Activated CD8-positive, alpha-beta memory T cell treated with anti-CD3 and anti-CD28 coated beads for 36 hours (primary cell): ENCODE measurements around the gene PGM3. TPM values are rescaled to one million over a fixed set of nuclear protein-coding genes. Genes with fewer than 3 reads are reported as not detected.

Experiments used
- CTCF ChIA-PET: fragments of 350-600 bp; sonication (Branson Sonifier 250); formaldehyde crosslinking; loops from one replicate; lab custom pipeline; 2021; ENCODE audit warnings: antibody characterized with exemption; lab: Charles Lee
- POLR2A ChIA-PET: fragments of 350-600 bp; sonication (Branson Sonifier 250); formaldehyde crosslinking; loops from one replicate; lab custom pipeline; 2021; ENCODE audit warnings: antibody characterized with exemption; lab: Charles Lee
- total RNA-seq, 2 experiments: library from RNA; stranded (reverse); gene quantifications; one replicate each; pipeline ENCODE4 v1.2.3, GENCODE V29; 2021

The PGM3 gene
- total RNA-seq, 2 experiments from 2014 or later, result 19.8 to 21.7 TPM

DNA sequence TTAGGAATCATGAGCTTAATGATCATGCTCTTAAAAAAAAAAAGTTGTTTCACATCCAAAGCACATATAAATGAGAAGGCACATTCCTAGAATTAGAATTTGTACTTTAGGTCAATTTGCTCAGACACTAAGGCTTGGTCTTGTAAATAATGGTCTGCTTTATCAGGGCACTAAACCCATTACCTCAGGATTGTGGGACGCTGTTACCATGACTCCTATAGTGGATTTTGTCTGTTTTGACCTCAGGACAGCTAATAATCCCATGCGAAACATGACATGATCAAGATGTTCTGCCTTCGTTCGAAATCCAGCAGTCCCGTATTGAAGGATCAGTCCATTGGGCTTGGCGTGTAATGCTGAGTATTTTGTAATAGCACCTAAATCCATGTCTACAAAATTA is 2.4 kb downstream of the PGM3 start:
- ChIA-PET POLR2A (no interaction called here), CTCF (interaction anchor here (1.0 to 1.3 kb wide), 2 partner anchors 123 to 125 kb away, joined by 3 to 5 read pairs; partner anchors contain the start of genes DOP1A and UBE3D)

GRCh38 chr6:83188501-83188900 is 4.6 kb downstream of the PGM3 start:
- CTCF ChIA-PET, result interaction anchor here (1.6 kb wide), 1 partner anchor 9 kb away, joined by 5 read pairs; no protein-coding TSS in a partner anchor
- POLR2A ChIA-PET, result interaction anchor here (1.3 kb wide), 1 partner anchor 123 kb away, joined by 3 read pairs; the partner anchor contains the start of gene UBE3D

GRCh38 chr6:83185096-83185495 is 8.0 kb downstream of the PGM3 start:
- ChIA-PET CTCF (no interaction called here), POLR2A (no interaction called here)

DNA sequence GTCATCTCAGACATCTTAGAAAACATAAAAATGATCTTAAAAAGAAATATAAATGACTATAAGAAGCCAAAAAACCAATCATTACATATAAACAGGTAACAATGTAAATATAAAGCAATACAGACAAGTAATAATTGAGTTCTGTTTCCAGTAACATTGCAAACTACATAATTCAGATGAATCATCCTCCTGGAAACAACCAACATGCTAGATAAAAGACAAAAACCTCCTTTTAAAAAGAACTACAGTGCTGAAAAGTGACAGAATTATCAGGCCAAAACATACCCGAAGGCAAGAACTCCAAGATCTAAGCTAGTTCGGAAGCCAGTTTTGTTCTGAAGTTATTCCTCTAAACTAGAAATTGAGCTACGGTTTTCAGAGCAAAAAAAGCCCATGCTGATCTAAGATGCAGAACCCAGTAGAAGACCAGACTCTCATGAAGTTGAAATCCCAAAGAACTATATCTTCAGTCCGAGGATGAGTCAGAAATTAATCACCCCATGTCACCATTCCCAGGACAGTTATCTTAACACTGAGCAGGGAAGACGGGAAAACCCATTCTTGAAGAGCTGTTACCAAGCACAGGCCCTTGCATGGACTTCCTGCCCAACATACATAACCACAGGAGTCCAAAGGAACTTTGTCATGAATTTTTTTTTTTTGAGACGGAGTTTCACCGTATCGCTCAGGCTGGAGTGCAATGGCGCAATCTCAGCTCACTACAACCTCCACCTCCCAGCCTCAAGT is 9.8 kb downstream of the PGM3 start:
- ChIA-PET POLR2A (no interaction called here), CTCF (no interaction called here)

DNA sequence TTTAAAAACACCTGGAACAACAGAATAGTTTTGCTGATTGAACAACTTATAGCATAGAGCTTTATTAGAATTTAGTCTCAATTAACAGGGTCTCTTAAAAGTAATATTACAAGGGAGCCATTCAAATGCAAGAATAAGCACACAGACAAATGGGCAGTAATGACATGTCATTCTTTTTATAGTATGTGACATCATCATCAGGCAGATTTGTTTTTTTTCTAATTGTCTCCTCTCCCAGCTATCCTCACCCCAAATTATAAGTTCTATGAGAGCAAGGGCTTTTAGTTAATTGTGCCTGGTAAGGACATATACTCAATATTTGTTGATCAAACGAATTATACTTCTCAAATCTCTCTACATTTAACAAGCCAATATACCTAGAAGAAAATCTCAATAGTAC is 11.0 kb downstream of the PGM3 start:
- CTCF ChIA-PET, result interaction anchor here (1.0 kb wide), 1 partner anchor 116 kb away, joined by 4 read pairs; the partner anchor contains the start of gene UBE3D
- POLR2A ChIA-PET, result no interaction called here

DNA sequence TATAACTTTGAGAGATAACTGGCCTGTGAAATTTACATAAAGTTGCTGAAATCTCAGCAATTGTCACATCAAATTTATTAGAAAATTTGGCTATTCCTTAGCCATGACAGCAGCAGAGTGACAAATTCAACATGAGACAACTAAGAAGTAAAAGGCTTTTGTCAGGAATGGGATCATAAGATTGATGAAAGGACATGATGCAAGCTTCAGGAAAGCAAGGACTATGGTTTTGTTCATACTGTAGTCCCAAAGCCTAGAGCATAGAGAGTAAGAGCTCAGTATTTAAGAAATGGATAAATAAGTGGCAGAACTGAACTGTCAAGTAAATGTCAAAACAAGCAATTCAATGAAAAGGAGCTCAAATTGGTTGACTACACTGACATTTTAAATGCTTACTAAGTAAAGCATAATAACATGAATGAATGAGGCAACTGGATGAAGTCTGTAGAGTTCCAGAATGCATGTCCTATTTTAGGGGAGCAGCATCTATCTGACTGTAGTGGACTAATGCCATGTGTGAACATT is 12.6 kb downstream of the PGM3 start:
- ChIA-PET POLR2A (no interaction called here), CTCF (no interaction called here)

- CTCF ChIA-PET, result no interaction called here
- POLR2A ChIA-PET, result no interaction called here
Measured at GRCh38 chr6:83176246-83176645, 16.8 kb downstream of the PGM3 start.

DNA sequence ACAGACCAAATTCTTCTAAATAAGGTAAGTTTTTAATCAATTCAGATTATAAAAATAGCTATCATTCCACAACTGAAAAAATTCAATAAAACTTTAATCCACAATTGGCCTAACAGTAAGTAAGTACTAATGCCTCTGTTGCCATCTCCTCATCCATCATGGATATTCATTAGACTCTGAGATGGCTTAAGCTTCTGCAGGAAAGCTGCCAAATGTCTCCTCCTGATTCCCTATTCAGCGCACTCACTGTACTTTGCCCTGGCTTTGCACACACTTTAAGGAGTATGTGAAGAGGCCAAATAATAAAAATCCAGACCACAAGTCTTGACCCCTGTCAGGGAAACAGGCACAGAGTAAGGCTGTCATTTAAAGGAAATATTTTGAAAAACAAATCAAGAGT is 23.6 kb downstream of the PGM3 start:
- CTCF ChIA-PET, result no interaction called here
- POLR2A ChIA-PET, result no interaction called here

GRCh38 chr6:83169106-83169505 is 24.0 kb downstream of the PGM3 start:
- ChIA-PET POLR2A (no interaction called here), CTCF (no interaction called here)

DNA sequence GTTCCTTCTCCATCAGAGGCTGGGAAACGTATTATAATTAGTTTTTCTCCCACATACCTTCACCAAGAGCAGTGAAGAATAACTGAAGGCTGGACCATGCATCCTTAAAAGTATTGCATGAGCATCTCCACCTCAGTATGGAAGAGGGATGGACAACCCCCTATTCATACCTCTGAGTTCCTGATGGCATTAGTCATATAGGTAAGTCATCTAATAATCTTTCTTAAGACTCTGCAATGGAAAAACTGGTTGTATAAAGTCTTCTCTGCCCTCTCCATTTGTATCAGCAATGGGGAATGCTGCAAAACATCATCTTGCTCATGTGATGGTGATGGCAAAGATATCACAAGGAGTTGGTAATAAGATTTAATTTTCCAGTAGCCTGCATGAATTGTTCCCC is 24.5 kb downstream of the PGM3 start:
- CTCF ChIA-PET, result no interaction called here
- POLR2A ChIA-PET, result no interaction called here

DNA sequence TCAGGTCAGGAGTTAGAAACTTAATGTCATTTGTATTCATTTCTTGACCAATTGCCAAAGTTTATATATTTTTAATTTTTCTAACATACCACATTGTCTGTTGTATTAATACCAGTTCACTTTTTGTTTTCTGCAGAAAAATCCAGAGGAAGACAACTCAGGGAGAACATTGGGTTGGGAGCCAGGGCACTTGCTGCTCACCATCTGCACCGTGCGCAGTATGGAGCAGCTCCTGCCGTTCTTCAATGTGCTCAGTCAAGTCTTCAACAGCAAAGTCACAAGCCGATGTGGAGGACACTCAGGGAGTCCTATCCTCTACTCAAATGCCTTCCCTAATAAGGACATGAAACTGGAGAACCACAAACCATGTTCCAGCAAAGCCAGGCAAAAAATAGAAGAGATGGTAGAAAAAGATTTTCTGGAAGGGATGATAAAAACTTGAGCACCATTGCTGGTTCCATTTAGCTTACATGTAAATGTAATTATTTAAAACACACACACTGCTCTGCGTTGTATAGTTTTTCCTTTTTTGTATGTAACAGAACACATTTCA is 25.3 kb downstream of the PGM3 start:
- CTCF ChIA-PET, result no interaction called here
- POLR2A ChIA-PET, result no interaction called here

DNA sequence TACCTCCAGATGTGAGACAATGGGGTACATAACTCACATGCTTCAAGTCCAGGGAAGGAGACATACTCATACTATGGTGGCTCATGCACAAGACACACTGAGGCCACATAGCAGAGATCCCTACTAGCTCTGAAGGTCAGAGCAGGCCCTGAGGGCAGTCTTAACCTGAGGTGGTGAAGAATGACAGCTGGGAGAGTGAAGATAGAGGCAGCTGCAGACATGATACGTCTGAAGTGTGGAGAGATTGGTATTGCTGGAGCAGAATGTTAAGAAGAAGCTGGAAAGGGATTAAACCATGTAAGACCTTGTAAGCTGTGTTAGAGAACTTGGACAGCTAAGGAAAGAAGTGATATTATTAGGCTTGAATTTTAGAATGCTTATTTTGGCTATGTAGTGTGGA is 32.9 kb downstream of the PGM3 start:
- ChIA-PET CTCF (no interaction called here), POLR2A (no interaction called here)

DNA sequence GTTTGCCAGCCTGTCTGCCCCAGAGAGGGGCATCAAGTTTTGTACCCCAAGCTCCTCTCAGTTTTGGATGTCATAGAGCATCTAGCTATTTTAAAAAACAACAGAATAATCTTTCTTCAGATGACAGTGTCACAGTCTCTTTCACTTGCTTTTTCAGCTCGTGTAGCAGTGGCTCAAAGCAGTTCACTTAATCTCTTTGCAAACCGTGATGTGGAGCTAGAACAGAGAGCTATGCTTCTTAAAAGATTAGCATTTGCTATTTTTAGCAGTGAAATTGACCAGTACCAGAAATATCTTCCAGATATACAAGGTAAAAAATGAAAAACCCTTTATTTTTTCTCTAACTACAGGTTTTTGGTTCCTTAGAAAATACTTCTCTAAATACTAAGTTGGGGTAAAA is 37.3 kb downstream of the PGM3 start:
- ChIA-PET CTCF (no interaction called here), POLR2A (no interaction called here)

GRCh38 chr6:83153883-83154521 is 39.1 kb downstream of the PGM3 start:
- ChIA-PET POLR2A (no interaction called here), CTCF (no interaction called here)

DNA sequence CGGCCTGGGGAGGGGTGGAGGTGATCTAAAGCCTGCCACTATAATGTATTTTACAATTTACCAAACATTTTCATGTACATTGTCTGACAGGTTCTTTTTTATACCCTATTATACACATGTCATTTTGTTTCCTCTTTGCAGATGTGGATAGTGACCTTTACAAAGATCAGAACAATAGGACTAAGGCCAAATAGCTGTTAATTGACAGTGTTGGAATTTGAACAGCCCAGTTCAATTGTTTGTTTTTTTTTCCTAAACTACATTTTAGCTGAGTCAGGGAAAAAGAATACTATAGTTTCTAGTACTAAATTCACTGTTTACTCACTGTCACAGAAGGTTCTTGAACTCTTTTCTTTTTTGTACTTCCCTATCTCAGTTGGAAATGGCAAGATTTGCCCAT is 40.2 kb downstream of the PGM3 start:
- ChIA-PET CTCF (no interaction called here), POLR2A (no interaction called here)

DNA sequence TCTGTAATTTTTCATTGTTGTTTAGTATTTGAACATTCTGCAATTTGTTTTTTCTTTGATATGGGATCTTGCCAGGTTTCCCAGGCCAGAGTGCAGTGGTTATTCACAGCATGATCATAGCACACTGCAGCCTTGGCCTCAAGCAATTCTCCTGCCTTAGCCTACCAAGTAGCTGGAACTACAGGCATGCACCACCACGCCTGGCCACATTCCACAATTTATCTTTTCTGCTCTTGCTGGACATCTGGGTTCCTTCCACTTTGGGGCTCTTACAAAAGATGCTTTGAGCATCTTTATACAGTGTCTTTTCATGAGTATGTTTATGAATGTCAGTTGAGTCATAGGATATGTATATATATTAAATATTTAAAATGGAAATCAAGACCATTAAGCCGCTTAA is 42.0 kb downstream of the PGM3 start:
- ChIA-PET CTCF (no interaction called here), POLR2A (no interaction called here)

DNA sequence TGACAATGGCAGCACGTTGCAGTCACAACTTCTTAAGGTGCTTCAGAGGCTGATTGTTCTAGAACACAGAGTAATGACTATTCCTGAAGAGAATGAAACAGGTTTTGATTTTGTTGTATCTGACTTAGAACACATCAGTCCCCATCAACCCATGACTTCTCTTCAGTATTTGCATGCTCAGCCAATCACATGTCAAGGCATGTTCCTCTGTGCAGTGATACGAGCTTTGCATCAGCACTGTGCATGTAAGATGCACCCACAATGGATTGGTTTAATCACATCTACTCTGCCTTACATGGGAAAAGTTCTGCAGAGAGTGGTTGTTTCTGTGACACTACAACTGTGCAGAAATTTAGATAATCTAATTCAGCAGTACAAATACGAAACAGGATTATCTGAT is 54.3 kb downstream of the PGM3 start:
- ChIA-PET POLR2A (no interaction called here), CTCF (no interaction called here)

- ChIA-PET CTCF (no interaction called here), POLR2A (no interaction called here)
Measured at GRCh38 chr6:83138118-83138722, 54.8 kb downstream of the PGM3 start.

DNA sequence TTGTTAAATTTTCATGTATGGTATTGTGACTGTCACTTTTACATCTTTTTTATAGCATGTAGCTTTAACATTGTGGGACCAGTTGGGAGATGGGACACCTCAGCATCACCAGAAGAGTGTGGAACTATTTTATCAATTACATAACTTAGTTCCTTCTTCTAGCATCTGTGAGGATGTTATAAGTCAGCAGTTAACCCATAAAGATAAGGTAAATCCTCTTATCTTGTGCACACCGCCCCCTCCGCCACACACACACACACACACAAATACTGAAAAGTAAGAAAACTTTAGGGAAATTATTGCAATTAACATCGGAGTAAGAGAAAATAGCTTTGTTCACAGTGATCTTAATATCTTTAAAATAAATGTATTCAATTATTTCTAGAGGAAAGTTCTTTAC is 60.9 kb downstream of the PGM3 start:
- ChIA-PET POLR2A (no interaction called here), CTCF (no interaction called here)

- POLR2A ChIA-PET, result no interaction called here
- CTCF ChIA-PET, result no interaction called here
Measured at GRCh38 chr6:83127976-83128375, 65.1 kb downstream of the PGM3 start.
